Kidney (tissue), 14 donors: ENCODE data around the gene ARHGAP44. TPM values are rescaled to one million over a fixed set of nuclear protein-coding genes. Genes with fewer than 3 reads are reported as not detected.

Experiments used
- DNase-seq, 5 donors: peaks; one replicate each; pipeline ENCODE4 v3.0.0-alpha.2; 2013 to 2020
- FAIRE-seq: peaks from 2 replicates; lab custom pipeline; 2012; peaks lifted over from hg19 to GRCh38; lab: Jason Lieb, UNC
- H3K27ac ChIP-seq, 2 donors: one replicate each; pipeline ENCODE4 v1.7.0; 2013; ENCODE audit warnings: low read depth in 2 of 2, low read length in 2 of 2, inconsistent platforms in 1 of 2
- H3K27me3 ChIP-seq: one replicate; pipeline ENCODE4 v1.7.1; 2013; ENCODE audit warnings: low read length, inconsistent platforms; ENCODE audit not compliant: control insufficient read depth, insufficient read depth
- H3K36me3 ChIP-seq, 3 donors: one replicate each; pipeline versions ENCODE4 v1.7.0 to v1.7.1; 2013; ENCODE audit warnings: low read length in 3 of 3, control low read depth in 1 of 3, inconsistent platforms in 1 of 3; ENCODE audit not compliant: insufficient read depth in 3 of 3, control insufficient read depth in 2 of 3
- H3K4me1 ChIP-seq, 3 donors: one replicate each; pipeline versions ENCODE4 v1.7.0 to v1.7.1; 2013; ENCODE audit warnings: low read length in 3 of 3, inconsistent platforms in 1 of 3, low read depth in 1 of 3; ENCODE audit not compliant: control insufficient read depth in 2 of 3, insufficient read depth in 2 of 3
- H3K4me3 ChIP-seq, 3 donors: one replicate each; pipeline versions ENCODE4 v1.7.0 to v1.8.1; 2013; ENCODE audit warnings: low read length in 3 of 3, control low read depth in 1 of 3, inconsistent platforms in 1 of 3
- H3K9ac ChIP-seq, 3 donors: one replicate each; pipeline versions ENCODE4 v1.7.0 to v1.7.1; 2013; ENCODE audit warnings: low read length in 3 of 3, control low read depth in 1 of 3, inconsistent platforms in 1 of 3
- H3K9me3 ChIP-seq, 3 donors: one replicate each; pipeline versions ENCODE4 v1.7.0 to v1.7.1; 2013; ENCODE audit warnings: low read length in 3 of 3, control low read depth in 1 of 3, inconsistent platforms in 1 of 3; ENCODE audit not compliant: control insufficient read depth in 2 of 3, insufficient read depth in 1 of 3
- CTCF ChIP-seq: IDR thresholded peaks from 3 replicates; pipeline ENCODE4 v1.5.1; 2012; ENCODE audit warnings: mild to moderate bottlenecking, moderate library complexity, borderline replicate concordance; ENCODE audit not compliant: insufficient read depth; ENCODE audit errors: extremely low read depth
- intact Hi-C: fragments of 100-400 bp; cut with DNase I; formaldehyde crosslinking; loops from one replicate; pipeline ENCODE4 v1.11.1; 2022
- polyA plus RNA-seq: library from polyadenylated mRNA; stranded (reverse); fragments of 350-450 nt; fragmentation: Illumina TruSeq; extraction: RNeasy Lipid Tissue Mini Kit (QIAGEN cat#74804); gene quantifications from one replicate; pipeline ENCODE4 v1.2.3, GENCODE V29; 2014; ENCODE audit warnings: low read depth, low replicate concordance; ENCODE audit not compliant: insufficient read depth
- total RNA-seq: library from RNA; stranded (reverse); fragmentation: NEBNext Ultra II Directional; extraction: Animal tissue kit (Norgen Biotek cat#: 25700); gene quantifications from one replicate; pipeline ENCODE4 v1.2.1, GENCODE V29; 2021
- donor health status: control.
- donor health status: control.
- donor health status: control.
- donor health status: control.
- donor health status: control.
- donor health status: DM: yes; HTN: yes; CAD: no.
- donor health status: Normal renal cell carcinoma (clear cell type).

ARHGAP44 gene
- total and polyA plus RNA-seq, 2 donors from 2014 or later, result 3.7 to 8.4 TPM

- DNase-seq (peak in 3 of 5 donors; percentile 27 to 56 (median 43)), FAIRE-seq (no peak)
- H3K9me3 ChIP-seq, result no peaks in the 10 kb centered on the region
- H3K4me1 ChIP-seq, result peaks cover 0 to 7% (median 0%) of the 10 kb centered on the region in 3 donors
- intact Hi-C loops, result no loop called here
- H3K27ac ChIP-seq, result no peak overlapping the region
- H3K4me3 ChIP-seq, result peak overlapping the region; percentile 55 to 71 (median 68)
- H3K9ac ChIP-seq, result peak overlapping the region in 1 of 3 donors; percentile 28
- no peaks in the 10 kb centered on the region for H3K36me3 ChIP-seq
- TF ChIP-seq CTCF, result no peak
- no peaks in the 10 kb centered on the region for H3K27me3 ChIP-seq
Measured at GRCh38 chr17:12790249-12791106, 1.2 kb downstream of the ARHGAP44 start.

- DNase-seq (no peak), FAIRE-seq (no peak)
- no peak overlapping the region for H3K4me3 ChIP-seq
Measured at GRCh38 chr17:12794919-12795532, 5.7 kb downstream of the ARHGAP44 start.

GRCh38 chr17:12800855-12801365, 11.6 kb downstream of the ARHGAP44 start:
- Histone ChIP-seq H3K4me3 (no peak overlapping the region), H3K36me3 (no peaks in the 10 kb centered on the region), H3K9ac (no peak overlapping the region), H3K27ac (no peak overlapping the region), H3K4me1 (no peaks in the 10 kb centered on the region), H3K27me3 (no peaks in the 10 kb centered on the region), H3K9me3 (no peaks in the 10 kb centered on the region)
- TF ChIP-seq CTCF, result no peak
- DNase-seq (peak in 1 of 5 donors; percentile 10), FAIRE-seq (no peak)
- intact Hi-C loops, result no loop called here

More at GRCh38 chr17:12794919-12795532, 5.7 kb downstream of the ARHGAP44 start:
- TF ChIP-seq CTCF, result no peak
- no peaks in the 10 kb centered on the region for H3K9me3 ChIP-seq
- no peaks in the 10 kb centered on the region for H3K27me3 ChIP-seq
- no peak overlapping the region for H3K9ac ChIP-seq
- H3K27ac ChIP-seq, result no peak overlapping the region
- no peaks in the 10 kb centered on the region for H3K36me3 ChIP-seq
- H3K4me1 ChIP-seq, result peaks cover 0 to 3% (median 0%) of the 10 kb centered on the region in 3 donors
- intact Hi-C loops, result no loop called here
